Body of pancreas (tissue), 4 donors: ENCODE data around the gene BCL11B. TPM values are rescaled to one million over a fixed set of nuclear protein-coding genes. Genes with fewer than 3 reads are reported as not detected.

Source experiments
- ATAC-seq: fragments of 150-250 bp; one replicate; pipeline ENCODE4 v1.9.1; 2016
- DNase-seq, 4 donors: peaks; one replicate each; pipeline ENCODE4 v3.0.0-alpha.2; 2019
- H3K27ac ChIP-seq, 4 donors: fragments of 200-600 bp; sonication (generic); 1 replicate in 3 of 4; 2 replicates in 1 of 4; pipeline versions ENCODE4 v1.5.1 to v1.6.1; 2016 to 2019; ENCODE audit warnings: mild to moderate bottlenecking in 1 of 4, mixed read lengths in 1 of 4, moderate library complexity in 1 of 4
- H3K27me3 ChIP-seq, 2 donors: fragments of 200-600 bp; sonication (generic); one replicate each; pipeline ENCODE4 v1.6.0; 2016; ENCODE audit warnings: mild to moderate bottlenecking in 1 of 2
- H3K36me3 ChIP-seq, 2 donors: fragments of 200-600 bp; sonication (generic); replicated peaks in 1 of 2; 2 replicates each; pipeline ENCODE4 v1.5.1; 2016; ENCODE audit warnings: low read depth in 2 of 2; ENCODE audit not compliant: insufficient read depth in 1 of 2
- H3K4me1 ChIP-seq: fragments of 200-600 bp; sonication (generic); one replicate; pipeline ENCODE4 v1.6.0; 2016
- H3K4me3 ChIP-seq, 2 donors: fragments of 200-600 bp; sonication (generic); 1 replicate in 1 of 2; 2 replicates in 1 of 2; pipeline ENCODE4 v1.5.1; 2016 to 2019
- H3K9me3 ChIP-seq, 3 donors: fragments of 200-600 bp; sonication (generic); 1 replicate in 2 of 3; 2 replicates in 1 of 3; pipeline ENCODE4 v1.5.1; 2016
- POLR2A ChIP-seq, 3 donors: fragments of 450-650 bp; IDR thresholded peaks; one replicate each; pipeline ENCODE4 v1.6.1; 2016; ENCODE audit warnings: antibody characterized with exemption in 3 of 3, mild to moderate bottlenecking in 2 of 3
- whole genome bisulfite sequencing, 2 donors: methylation state at CpG; one replicate each; pipeline ENCODE4 v1.1.5; 2017; 5-methylcytosine and 5-hydroxymethylcytosine counted together
- intact Hi-C: fragments of 100-400 bp; cut with DNase I; formaldehyde crosslinking; loops from one replicate; pipeline ENCODE4 v1.15.1; 2023
- total RNA-seq, 2 donors: library from RNA; depleted of rRNA; stranded (reverse); fragments of >200 nt; gene quantifications; one replicate each; pipeline ENCODE4 v1.1.0, GENCODE V29; 2016
- TF ChIP-seq, protein P1 (sequence below), 7 experiments: fragments of 450-650 bp in 4 of 7; fragments of 200-600 bp in 3 of 7; sonication (generic) in 3 of 7; IDR thresholded peaks; one replicate each; pipeline ENCODE4 v1.5.1; 2016 to 2019; ENCODE audit warnings: antibody characterized with exemption in 7 of 7

The BCL11B gene
- total RNA-seq, 2 donors from 2014 or later = 0.78 TPM; not detected in 1

- Histone ChIP-seq H3K36me3 (no peaks in the 10 kb centered on the region), H3K27me3 (no peaks in the 10 kb centered on the region), H3K27ac (no peak overlapping the region), H3K4me3 (no peak overlapping the region), H3K4me1 (peaks cover 5% of the 10 kb centered on the region), H3K9me3 (no peaks in the 10 kb centered on the region)
- TF ChIP-seq, protein P1, sequence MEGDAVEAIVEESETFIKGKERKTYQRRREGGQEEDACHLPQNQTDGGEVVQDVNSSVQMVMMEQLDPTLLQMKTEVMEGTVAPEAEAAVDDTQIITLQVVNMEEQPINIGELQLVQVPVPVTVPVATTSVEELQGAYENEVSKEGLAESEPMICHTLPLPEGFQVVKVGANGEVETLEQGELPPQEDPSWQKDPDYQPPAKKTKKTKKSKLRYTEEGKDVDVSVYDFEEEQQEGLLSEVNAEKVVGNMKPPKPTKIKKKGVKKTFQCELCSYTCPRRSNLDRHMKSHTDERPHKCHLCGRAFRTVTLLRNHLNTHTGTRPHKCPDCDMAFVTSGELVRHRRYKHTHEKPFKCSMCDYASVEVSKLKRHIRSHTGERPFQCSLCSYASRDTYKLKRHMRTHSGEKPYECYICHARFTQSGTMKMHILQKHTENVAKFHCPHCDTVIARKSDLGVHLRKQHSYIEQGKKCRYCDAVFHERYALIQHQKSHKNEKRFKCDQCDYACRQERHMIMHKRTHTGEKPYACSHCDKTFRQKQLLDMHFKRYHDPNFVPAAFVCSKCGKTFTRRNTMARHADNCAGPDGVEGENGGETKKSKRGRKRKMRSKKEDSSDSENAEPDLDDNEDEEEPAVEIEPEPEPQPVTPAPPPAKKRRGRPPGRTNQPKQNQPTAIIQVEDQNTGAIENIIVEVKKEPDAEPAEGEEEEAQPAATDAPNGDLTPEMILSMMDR (IDR thresholded peaks at IDR 0.05) = no peak
- no peak for TF ChIP-seq POLR2A (IDR thresholded peaks at IDR 0.05)
- intact Hi-C loops = no loop called here
- 62 to 66% methylated on average over 15 of the region's 15 CpGs for WGBS, 2 donors
- DNase-seq = no peak
- ATAC-seq = no peak
Observed at GRCh38 chr14:99129998-99130397, 142.0 kb downstream of the BCL11B start.

- peaks cover 5% of the 10 kb centered on the region for H3K4me1 ChIP-seq
- no peak for DNase-seq
- no peak overlapping the region for H3K4me3 ChIP-seq
- intact Hi-C loops = no loop called here
- H3K9me3 ChIP-seq = no peaks in the 10 kb centered on the region
- no peaks in the 10 kb centered on the region for H3K36me3 ChIP-seq
- no peak for ATAC-seq
- 70 to 76% methylated on average over 12 of the region's 12 CpGs for WGBS, 2 donors
- TF ChIP-seq POLR2A (IDR thresholded peaks at IDR 0.05) = no peak
- TF ChIP-seq, protein P1 (IDR thresholded peaks at IDR 0.05) = no peak
- H3K27ac ChIP-seq = no peak overlapping the region
- H3K27me3 ChIP-seq = no peaks in the 10 kb centered on the region
Observed at GRCh38 chr14:99129211-99129696, 142.7 kb downstream of the BCL11B start.

DNA sequence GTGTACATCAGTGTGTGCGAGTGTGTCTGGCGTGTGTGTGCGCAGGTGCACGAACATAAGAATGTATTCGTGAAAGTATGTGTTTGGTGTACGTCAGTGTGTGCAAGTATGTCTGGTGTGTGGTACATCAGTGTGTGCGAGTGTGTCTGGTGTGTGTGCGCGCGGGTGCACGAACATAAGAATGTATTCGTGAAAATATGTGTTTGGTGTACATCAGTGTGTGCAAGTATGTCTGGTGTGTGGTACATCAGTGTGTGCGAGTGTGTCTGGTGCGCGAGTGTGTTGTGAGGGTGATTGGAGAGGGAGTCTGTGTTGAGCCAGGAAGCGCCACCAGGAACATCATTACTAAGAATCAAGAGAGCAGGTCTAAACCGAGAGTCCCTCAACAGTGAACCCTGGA lies 143.8 kb downstream of the BCL11B start:
- DNase-seq (no peak), ATAC-seq (no peak)
- no peak for TF ChIP-seq POLR2A (IDR thresholded peaks at IDR 0.05)
- TF ChIP-seq, protein P1 (IDR thresholded peaks at IDR 0.05) = no peak
- Histone ChIP-seq H3K27ac (no peak overlapping the region), H3K4me3 (no peak overlapping the region), H3K9me3 (no peaks in the 10 kb centered on the region), H3K4me1 (peaks cover 5% of the 10 kb centered on the region), H3K36me3 (no peaks in the 10 kb centered on the region), H3K27me3 (no peaks in the 10 kb centered on the region)
- intact Hi-C loops = no loop called here
- WGBS, 2 donors = 77 to 81% methylated on average over 17 of the region's 17 CpGs

- intact Hi-C loops = no loop called here
- no peaks in the 10 kb centered on the region for H3K27me3 ChIP-seq
- DNase-seq = no peak
- H3K27ac ChIP-seq = no peak overlapping the region
- WGBS, 2 donors = 31 to 33% methylated on average over 9 of the region's 9 CpGs
- H3K9me3 ChIP-seq = no peaks in the 10 kb centered on the region
- no peaks in the 10 kb centered on the region for H3K36me3 ChIP-seq
- no peak for ATAC-seq
- TF ChIP-seq, protein P1 (IDR thresholded peaks at IDR 0.05) = no peak
- no peak for TF ChIP-seq POLR2A (IDR thresholded peaks at IDR 0.05)
- H3K4me3 ChIP-seq = no peak overlapping the region
- H3K4me1 ChIP-seq = peaks cover 5% of the 10 kb centered on the region
Observed at GRCh38 chr14:99127651-99128167, 144.3 kb downstream of the BCL11B start.
